AML-193 (cell line): ENCODE measurements around the gene PPP1R2B.

Source experiments
- DNase-seq, 2 experiments: peaks; one replicate each; lab custom pipeline; 2025; lab: John Stamatoyannopoulos, UW

The PPP1R2B gene

GRCh38 chr5:156879665-156880285 is 29.7 kb downstream of the PPP1R2B start:
- no peak for DNase-seq

- DNase-seq: no peak
These were observed 33.3 kb downstream of the PPP1R2B start for GRCh38 chr5:156883316-156883875.

- no peak for DNase-seq
These were observed 38.4 kb downstream of the PPP1R2B start for GRCh38 chr5:156888520-156888919.

DNA sequence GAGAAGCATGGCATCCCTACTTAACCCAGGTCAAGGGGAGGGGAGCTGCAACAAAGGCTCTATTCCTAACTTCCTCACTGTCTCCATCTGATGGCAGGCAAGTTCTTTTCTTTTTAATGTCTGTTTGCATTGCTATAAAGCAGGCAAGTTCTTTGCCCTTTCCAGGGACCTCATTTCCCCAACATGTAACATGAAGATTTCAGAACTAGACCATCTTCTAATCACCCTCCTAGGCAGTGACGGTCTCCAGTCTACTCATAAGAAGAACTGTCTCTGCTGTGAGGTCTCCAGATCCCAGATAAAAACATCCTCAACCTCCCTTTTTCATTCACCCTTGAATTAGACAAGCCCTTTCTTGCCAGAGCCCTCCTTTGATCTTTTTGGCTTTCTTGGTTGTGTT is 42.1 kb downstream of the PPP1R2B start:
- DNase-seq: no peak

DNA sequence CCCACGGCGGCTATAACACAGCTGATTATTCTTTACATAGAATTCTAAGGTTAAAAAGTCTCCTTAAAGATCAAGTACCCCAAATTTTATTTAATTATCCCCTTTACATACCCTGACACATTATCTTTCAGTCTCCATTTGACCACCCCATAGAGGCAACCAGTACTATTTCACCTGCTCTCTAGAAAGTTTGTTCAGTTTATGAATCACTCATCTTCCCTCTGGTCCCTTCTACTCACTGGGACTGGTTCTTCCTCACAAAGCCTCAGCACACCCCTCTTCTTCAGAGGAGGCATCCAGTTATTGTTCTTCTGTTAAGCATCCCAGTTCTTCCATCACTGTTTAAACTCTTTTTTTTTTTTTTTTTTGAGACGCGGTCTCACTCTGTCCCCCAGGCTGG is 42.8 kb downstream of the PPP1R2B start:
- no peak for DNase-seq

DNA sequence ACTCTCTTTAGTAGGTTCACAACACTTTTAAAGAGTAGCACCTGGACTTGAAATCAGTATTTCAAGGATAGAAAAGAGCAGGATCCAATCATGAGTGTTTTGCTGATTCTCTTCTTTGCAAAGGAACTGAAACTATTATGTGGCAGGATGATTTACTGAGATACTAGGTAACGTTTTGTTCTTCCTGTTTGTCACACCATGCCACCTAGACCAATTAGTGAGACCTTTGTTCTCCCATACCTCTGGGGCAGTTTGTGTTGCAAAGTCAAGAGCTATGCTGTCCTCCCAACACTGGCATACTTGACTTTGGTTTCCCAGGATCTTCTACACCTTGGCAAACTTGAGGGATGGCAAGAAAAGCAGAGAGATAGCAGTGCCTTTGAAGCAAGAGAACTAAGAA is 43.4 kb downstream of the PPP1R2B start:
- DNase-seq: no peak

GRCh38 chr5:156896546-156896945 is 46.5 kb downstream of the PPP1R2B start:
- DNase-seq: no peak
